HL-60 (cell line): ENCODE measurements around the gene PERCC1.
A peak's percentile ranks its signal among the peaks of the same experiment; 100 is the strongest.

Experiments
- DNase-seq, 2 experiments: peaks; one replicate each; pipeline ENCODE4 v3.0.0-alpha.2; 2010 to 2020; ENCODE audit warnings: low read depth in 1 of 2, low spot score in 1 of 2
- H3K27ac ChIP-seq: fragments of 250-450 bp; sonication (Bioruptor Pico); replicated peaks from 2 replicates; pipeline ENCODE4 v1.5.1; 2020; ENCODE audit warnings: mild to moderate bottlenecking, moderate library complexity
- H3K27me3 ChIP-seq: fragments of 250-450 bp; sonication (Bioruptor Pico); 2 replicates; pipeline ENCODE4 v1.5.1; 2021; ENCODE audit warnings: mild to moderate bottlenecking, moderate library complexity; ENCODE audit not compliant: insufficient read depth, poor library complexity, severe bottlenecking
- H3K4me3 ChIP-seq: replicated peaks from 2 replicates; pipeline ENCODE4 v1.5.1; 2011; ENCODE audit warnings: mild to moderate bottlenecking, control low read depth, low read length; ENCODE audit not compliant: insufficient read depth
- GABPA ChIP-seq: IDR thresholded peaks from 2 replicates; pipeline ENCODE4 v1.6.1; 2012; ENCODE audit warnings: low read depth
- POLR2AphosphoS5 ChIP-seq: IDR thresholded peaks from 2 replicates; pipeline ENCODE4 v1.6.1; 2012; ENCODE audit warnings: low read depth
- SPI1 ChIP-seq: IDR thresholded peaks from 2 replicates; pipeline ENCODE4 v1.6.1; 2012; ENCODE audit warnings: low read depth, mild to moderate bottlenecking, borderline replicate concordance
- TF ChIP-seq, protein P1 (sequence below): IDR thresholded peaks from one replicate; pipeline ENCODE4 v1.5.1; 2011; ENCODE audit warnings: low read length, control low read depth, inconsistent platforms; ENCODE audit not compliant: insufficient read depth
- TF ChIP-seq, protein P2 (sequence below): IDR thresholded peaks from 2 replicates; pipeline ENCODE4 v1.6.1; 2012; ENCODE audit warnings: low read depth; ENCODE audit not compliant: insufficient replicate concordance

The PERCC1 gene

DNA sequence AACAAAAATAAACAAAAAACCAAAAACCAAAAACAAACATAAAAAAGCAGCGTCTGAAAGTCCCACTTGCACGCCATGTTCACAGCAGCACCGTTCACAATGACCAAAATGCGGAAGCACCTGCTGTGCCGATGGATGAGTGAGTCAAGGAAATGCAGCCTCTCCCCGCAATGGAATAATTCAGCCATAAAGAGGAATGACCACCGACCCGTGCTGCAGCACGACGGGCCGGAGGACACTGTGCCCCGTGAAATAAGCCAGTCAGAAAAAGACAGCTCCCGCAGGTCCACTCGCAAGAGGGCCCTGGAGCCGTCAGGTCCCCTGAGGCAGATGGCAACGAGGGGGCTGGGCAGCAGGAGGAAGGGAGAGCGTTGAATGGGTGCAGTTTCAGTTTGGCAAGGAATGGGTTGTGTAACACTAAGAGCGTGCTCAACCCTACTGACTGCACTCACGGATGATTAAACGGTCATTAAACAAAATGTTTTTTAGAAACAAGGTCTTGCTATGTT is 38.9 kb downstream of the PERCC1 start:
- H3K4me3 ChIP-seq = peak overlapping the region; percentile 73
- DNase-seq = peak; percentile 91 to 92
- peak overlapping the region; percentile 99 for H3K27ac ChIP-seq
- TF ChIP-seq, protein P1, sequence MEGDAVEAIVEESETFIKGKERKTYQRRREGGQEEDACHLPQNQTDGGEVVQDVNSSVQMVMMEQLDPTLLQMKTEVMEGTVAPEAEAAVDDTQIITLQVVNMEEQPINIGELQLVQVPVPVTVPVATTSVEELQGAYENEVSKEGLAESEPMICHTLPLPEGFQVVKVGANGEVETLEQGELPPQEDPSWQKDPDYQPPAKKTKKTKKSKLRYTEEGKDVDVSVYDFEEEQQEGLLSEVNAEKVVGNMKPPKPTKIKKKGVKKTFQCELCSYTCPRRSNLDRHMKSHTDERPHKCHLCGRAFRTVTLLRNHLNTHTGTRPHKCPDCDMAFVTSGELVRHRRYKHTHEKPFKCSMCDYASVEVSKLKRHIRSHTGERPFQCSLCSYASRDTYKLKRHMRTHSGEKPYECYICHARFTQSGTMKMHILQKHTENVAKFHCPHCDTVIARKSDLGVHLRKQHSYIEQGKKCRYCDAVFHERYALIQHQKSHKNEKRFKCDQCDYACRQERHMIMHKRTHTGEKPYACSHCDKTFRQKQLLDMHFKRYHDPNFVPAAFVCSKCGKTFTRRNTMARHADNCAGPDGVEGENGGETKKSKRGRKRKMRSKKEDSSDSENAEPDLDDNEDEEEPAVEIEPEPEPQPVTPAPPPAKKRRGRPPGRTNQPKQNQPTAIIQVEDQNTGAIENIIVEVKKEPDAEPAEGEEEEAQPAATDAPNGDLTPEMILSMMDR = no peak
- 0 out of 2 replicates have a peak, but pooled peaks have one; percentile 25 for TF ChIP-seq GABPA
- TF ChIP-seq SPI1 = peak; percentile 69; the same call in 1 of the 2 replicates
- TF ChIP-seq, protein P2, sequence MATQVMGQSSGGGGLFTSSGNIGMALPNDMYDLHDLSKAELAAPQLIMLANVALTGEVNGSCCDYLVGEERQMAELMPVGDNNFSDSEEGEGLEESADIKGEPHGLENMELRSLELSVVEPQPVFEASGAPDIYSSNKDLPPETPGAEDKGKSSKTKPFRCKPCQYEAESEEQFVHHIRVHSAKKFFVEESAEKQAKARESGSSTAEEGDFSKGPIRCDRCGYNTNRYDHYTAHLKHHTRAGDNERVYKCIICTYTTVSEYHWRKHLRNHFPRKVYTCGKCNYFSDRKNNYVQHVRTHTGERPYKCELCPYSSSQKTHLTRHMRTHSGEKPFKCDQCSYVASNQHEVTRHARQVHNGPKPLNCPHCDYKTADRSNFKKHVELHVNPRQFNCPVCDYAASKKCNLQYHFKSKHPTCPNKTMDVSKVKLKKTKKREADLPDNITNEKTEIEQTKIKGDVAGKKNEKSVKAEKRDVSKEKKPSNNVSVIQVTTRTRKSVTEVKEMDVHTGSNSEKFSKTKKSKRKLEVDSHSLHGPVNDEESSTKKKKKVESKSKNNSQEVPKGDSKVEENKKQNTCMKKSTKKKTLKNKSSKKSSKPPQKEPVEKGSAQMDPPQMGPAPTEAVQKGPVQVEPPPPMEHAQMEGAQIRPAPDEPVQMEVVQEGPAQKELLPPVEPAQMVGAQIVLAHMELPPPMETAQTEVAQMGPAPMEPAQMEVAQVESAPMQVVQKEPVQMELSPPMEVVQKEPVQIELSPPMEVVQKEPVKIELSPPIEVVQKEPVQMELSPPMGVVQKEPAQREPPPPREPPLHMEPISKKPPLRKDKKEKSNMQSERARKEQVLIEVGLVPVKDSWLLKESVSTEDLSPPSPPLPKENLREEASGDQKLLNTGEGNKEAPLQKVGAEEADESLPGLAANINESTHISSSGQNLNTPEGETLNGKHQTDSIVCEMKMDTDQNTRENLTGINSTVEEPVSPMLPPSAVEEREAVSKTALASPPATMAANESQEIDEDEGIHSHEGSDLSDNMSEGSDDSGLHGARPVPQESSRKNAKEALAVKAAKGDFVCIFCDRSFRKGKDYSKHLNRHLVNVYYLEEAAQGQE = peak; percentile 58
- peak; percentile 88 for TF ChIP-seq POLR2AphosphoS5
- H3K27me3 ChIP-seq = no peaks in the 10 kb centered on the region

DNA sequence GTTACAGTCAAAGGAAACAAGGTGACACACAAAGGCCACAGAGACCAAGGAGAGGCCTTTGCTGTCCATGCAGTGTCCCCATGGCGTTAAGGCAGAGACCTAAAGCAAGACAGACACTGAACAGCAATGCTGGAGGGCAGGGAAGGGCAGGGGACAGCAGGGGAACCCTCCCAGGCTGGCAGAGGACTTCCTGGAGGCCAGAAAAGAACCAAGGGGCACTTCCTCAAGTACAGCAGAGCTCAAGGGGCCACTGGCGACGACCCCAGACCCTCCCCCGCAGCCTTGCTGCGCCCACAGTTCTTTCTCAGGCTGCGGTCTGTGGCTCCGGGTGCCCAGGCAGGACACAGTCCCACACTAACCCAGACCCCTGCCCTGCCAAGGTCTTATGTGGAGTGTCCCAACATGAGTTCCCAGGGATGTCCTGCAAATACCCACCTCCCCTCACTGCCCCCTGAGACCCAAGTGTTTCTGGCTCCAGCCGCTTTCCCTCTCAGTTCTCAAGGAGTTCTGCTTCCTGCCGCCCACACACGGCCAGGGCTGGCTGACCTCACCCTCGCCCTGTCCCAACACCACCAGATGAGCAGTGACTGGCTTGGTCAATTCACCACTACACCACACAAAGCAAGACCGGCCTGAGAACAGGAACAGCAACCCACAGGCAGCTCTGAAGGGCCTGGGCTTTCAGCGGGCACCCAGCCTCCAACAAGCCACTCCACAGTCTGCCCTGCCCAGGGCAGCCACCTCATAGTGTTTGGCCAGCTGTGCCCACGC is 39.8 kb downstream of the PERCC1 start:
- Histone ChIP-seq H3K4me3 (peak overlapping the region; percentile 73), H3K27ac (peak overlapping the region; percentile 99)
- peak; percentile 86 to 92 for DNase-seq

DNA sequence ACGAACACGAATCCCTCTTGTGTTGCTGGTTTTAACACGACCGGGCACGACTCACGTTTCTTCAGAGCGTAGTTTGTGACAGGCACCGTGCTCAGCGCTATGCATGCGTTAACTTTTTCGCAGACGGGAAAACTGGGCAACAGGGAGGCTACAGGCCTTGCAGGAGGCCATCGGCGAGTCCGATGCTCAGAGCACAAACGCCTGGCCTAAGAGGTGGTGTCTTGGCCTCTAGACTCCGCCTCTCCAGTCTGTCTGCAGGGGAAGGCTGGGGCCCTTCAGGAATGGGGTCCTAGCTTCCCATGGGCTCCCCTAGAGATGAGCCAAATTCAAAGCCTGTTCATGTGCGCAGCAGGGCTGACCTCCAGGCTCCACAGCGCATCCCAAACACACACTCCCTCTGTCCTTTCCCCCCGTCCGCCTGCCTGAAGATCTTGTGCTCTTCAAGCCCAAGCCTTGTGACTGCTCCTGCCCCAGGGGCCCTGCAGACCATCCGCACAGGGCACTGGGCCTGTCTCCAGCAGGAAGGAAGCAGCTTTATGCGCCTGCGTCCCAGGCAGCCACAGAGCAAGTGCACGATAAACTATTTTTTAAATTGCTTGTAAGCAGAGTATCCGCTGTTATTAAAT is 40.8 kb downstream of the PERCC1 start:
- Histone ChIP-seq H3K4me3 (peak overlapping the region; percentile 73), H3K27me3 (no peaks in the 10 kb centered on the region), H3K27ac (peak overlapping the region; percentile 99)
- peak; percentile 63 to 75 for DNase-seq
- TF ChIP-seq GABPA (no peak), POLR2AphosphoS5 (peak; percentile 74; the same call in 1 of the 2 replicates)
- TF ChIP-seq, protein P2 = peak; percentile 8

More for the DNA sequence above, 39.8 kb downstream of the PERCC1 start:
- TF ChIP-seq, protein P2 = no peak
- TF ChIP-seq SPI1 = peak; percentile 68; the same call in 1 of the 2 replicates
- H3K27me3 ChIP-seq = no peaks in the 10 kb centered on the region
